H9 (cell line): ENCODE measurements around the gene NAT14. TPM values are rescaled to one million over a fixed set of nuclear protein-coding genes. Genes with fewer than 3 reads are reported as not detected.

Source experiments
- DNase-seq: peaks from one replicate; pipeline ENCODE4 v3.0.0-alpha.2; 2017
- H2AFZ ChIP-seq: one replicate; pipeline ENCODE4 v1.6.1; 2013; ENCODE audit warnings: mild to moderate bottlenecking, low read length, control low read depth, moderate library complexity
- H2AK5ac ChIP-seq: 2 replicates; pipeline ENCODE4 v1.6.1; 2013; ENCODE audit warnings: low read length, control low read depth, mixed read lengths; ENCODE audit not compliant: insufficient read length
- H2BK120ac ChIP-seq: one replicate; pipeline ENCODE4 v1.6.1; 2013; ENCODE audit warnings: low read depth, mild to moderate bottlenecking, low read length, control low read depth, inconsistent platforms; ENCODE audit not compliant: poor library complexity, severe bottlenecking
- H2BK12ac ChIP-seq: 2 replicates; pipeline ENCODE4 v1.6.1; 2013; ENCODE audit warnings: low read length, control low read depth, mixed read lengths, low read depth; ENCODE audit not compliant: insufficient read length
- H2BK15ac ChIP-seq: 2 replicates; pipeline ENCODE4 v1.6.1; 2013; ENCODE audit warnings: low read depth, low read length, control low read depth
- H2BK20ac ChIP-seq: one replicate; pipeline ENCODE4 v1.6.1; 2013; ENCODE audit warnings: low read depth, mild to moderate bottlenecking, low read length, control low read depth, inconsistent platforms; ENCODE audit not compliant: poor library complexity, severe bottlenecking
- H2BK5ac ChIP-seq: 2 replicates; pipeline ENCODE4 v1.6.1; 2013; ENCODE audit warnings: low read length, control low read depth, mixed read lengths; ENCODE audit not compliant: insufficient read length
- H3K14ac ChIP-seq: 2 replicates; pipeline ENCODE4 v1.6.1; 2013; ENCODE audit warnings: low read length, control low read depth; ENCODE audit not compliant: insufficient read depth
- H3K18ac ChIP-seq: 2 replicates; pipeline ENCODE4 v1.6.1; 2013; ENCODE audit warnings: low read depth, mild to moderate bottlenecking, mixed read lengths, low read length, control low read depth; ENCODE audit not compliant: insufficient read length
- H3K23ac ChIP-seq: 2 replicates; pipeline ENCODE4 v1.6.1; 2013; ENCODE audit warnings: low read length, control low read depth, mixed read lengths, low read depth; ENCODE audit not compliant: insufficient read length
- H3K23me2 ChIP-seq: 2 replicates; pipeline ENCODE4 v1.6.1; 2013; ENCODE audit warnings: low read depth, mild to moderate bottlenecking, mixed read lengths, low read length, control low read depth; ENCODE audit not compliant: insufficient read length, poor library complexity, severe bottlenecking
- H3K27ac ChIP-seq: 2 replicates; pipeline ENCODE4 v1.5.1; 2013; ENCODE audit warnings: low read length, control low read depth, mixed read lengths, low read depth; ENCODE audit not compliant: insufficient read length
- H3K27me3 ChIP-seq: 2 replicates; pipeline ENCODE4 v1.6.1; 2013; ENCODE audit warnings: low read length, control low read depth, inconsistent platforms; ENCODE audit not compliant: insufficient read depth
- H3K4ac ChIP-seq: 2 replicates; pipeline ENCODE4 v1.6.1; 2013; ENCODE audit warnings: low read depth, mild to moderate bottlenecking, control low read depth, inconsistent platforms, low read length, moderate library complexity
- H3K4me1 ChIP-seq: 2 replicates; pipeline ENCODE4 v1.6.1; 2013; ENCODE audit warnings: low read length, control low read depth, inconsistent platforms; ENCODE audit not compliant: insufficient read depth
- H3K4me2 ChIP-seq: 2 replicates; pipeline ENCODE4 v1.6.1; 2013; ENCODE audit warnings: low read length, control low read depth, mixed read lengths; ENCODE audit not compliant: insufficient read length, insufficient read depth
- H3K56ac ChIP-seq: 2 replicates; pipeline ENCODE4 v1.6.1; 2013; ENCODE audit warnings: low read depth, mild to moderate bottlenecking, mixed read lengths, low read length, control low read depth; ENCODE audit not compliant: insufficient read length
- H3K79me1 ChIP-seq: 2 replicates; pipeline ENCODE4 v1.6.1; 2013; ENCODE audit warnings: low read depth, mild to moderate bottlenecking, moderate library complexity, low read length, control low read depth, inconsistent platforms; ENCODE audit not compliant: insufficient read depth, poor library complexity, severe bottlenecking
- H3K79me2 ChIP-seq: 2 replicates; pipeline ENCODE4 v1.6.1; 2013; ENCODE audit warnings: low read length, control low read depth, inconsistent platforms; ENCODE audit not compliant: insufficient read depth
- H3K9ac ChIP-seq: 2 replicates; pipeline ENCODE4 v1.6.1; 2013; ENCODE audit warnings: low read length, control low read depth, mixed read lengths; ENCODE audit not compliant: insufficient read length; ENCODE audit errors: extremely low read depth
- H3K9me3 ChIP-seq: one replicate; pipeline ENCODE4 v1.6.1; 2013; ENCODE audit warnings: low read depth, low read length, inconsistent platforms; ENCODE audit not compliant: control insufficient read depth
- H3T11ph ChIP-seq: one replicate; pipeline ENCODE4 v1.6.1; 2013; ENCODE audit warnings: mild to moderate bottlenecking, low read length, control low read depth, inconsistent platforms
- H4K20me1 ChIP-seq: one replicate; pipeline ENCODE4 v1.6.1; 2013; ENCODE audit not compliant: control insufficient read depth, insufficient read length, insufficient read depth
- H4K5ac ChIP-seq: 2 replicates; pipeline ENCODE4 v1.6.1; 2013; ENCODE audit warnings: low read depth, mild to moderate bottlenecking, mixed read lengths, low read length, control low read depth; ENCODE audit not compliant: insufficient read length
- H4K8ac ChIP-seq: replicated peaks from 2 replicates; pipeline ENCODE4 v1.6.1; 2013; ENCODE audit warnings: low read length, control low read depth, mixed read lengths, low read depth; ENCODE audit not compliant: insufficient read length
- H4K91ac ChIP-seq: 2 replicates; pipeline ENCODE4 v1.6.1; 2013; ENCODE audit warnings: low read depth, mild to moderate bottlenecking, moderate library complexity, mixed read lengths, low read length, control low read depth; ENCODE audit not compliant: insufficient read length
- H3K27ac Mint-ChIP-seq, 3 experiments: 2 replicates in 2 of 3; 3 replicates in 1 of 3; pipeline ENCODE4 v1.8.0; 2020 to 2021; ENCODE audit warnings: mixed read lengths in 3 of 3, mild to moderate bottlenecking in 1 of 3, moderate library complexity in 1 of 3
- H3K27me3 Mint-ChIP-seq: 2 replicates; pipeline ENCODE4 v1.8.0; 2021; ENCODE audit warnings: low read depth, mild to moderate bottlenecking, moderate library complexity, mixed read lengths
- H3K36me3 Mint-ChIP-seq, 3 experiments: 2 replicates in 2 of 3; 3 replicates in 1 of 3; pipeline ENCODE4 v1.8.0; 2020 to 2021; ENCODE audit warnings: low read depth in 3 of 3, mixed read lengths in 3 of 3; ENCODE audit not compliant: insufficient read depth in 1 of 3
- H3K4me1 Mint-ChIP-seq, 2 experiments: 2 replicates each; pipeline ENCODE4 v1.8.0; 2020; ENCODE audit warnings: mixed read lengths in 2 of 2
- H3K4me3 Mint-ChIP-seq, 2 experiments: 2 replicates in 1 of 2; 3 replicates in 1 of 2; pipeline ENCODE4 v1.8.0; 2020 to 2021; ENCODE audit warnings: mild to moderate bottlenecking in 2 of 2, mixed read lengths in 2 of 2, moderate library complexity in 1 of 2
- H3K9me3 Mint-ChIP-seq, 2 experiments: 2 replicates in 1 of 2; 3 replicates in 1 of 2; pipeline ENCODE4 v1.8.0; 2020; ENCODE audit warnings: mild to moderate bottlenecking in 2 of 2, mixed read lengths in 2 of 2, moderate library complexity in 1 of 2
- CTCF ChIP-seq: fragments of 200-600 bp; sonication (generic); conservative IDR thresholded peaks from 3 replicates; pipeline ENCODE4 v1.8.0; 2021; ENCODE audit warnings: antibody characterized with exemption, mild to moderate bottlenecking
- WGBS: extraction: QIAGEN DNeasy Blood & Tissue Kit; methylation state at CpG from one replicate; pipeline ENCODE4 v1.1.7; 2013; ENCODE audit warnings: missing lambda C conversion rate, low lambda C conversion rate, mixed read lengths; ENCODE audit not compliant: insufficient read length; ENCODE audit errors: extremely low coverage; 5-methylcytosine and 5-hydroxymethylcytosine counted together
- total RNA-seq: library from RNA; stranded (reverse); gene quantifications from 2 replicates; pipeline ENCODE4 v1.2.1, GENCODE V29; 2021

Gene NAT14
- total RNA-seq, 1 experiment from 2014 or later, result 51.2 TPM

- Histone ChIP-seq H2BK5ac (no peak overlapping the region), H3K23me2 (peaks cover 5% of the 10 kb centered on the region), H3K14ac (no peak overlapping the region; the same call in 1 of the 2 replicates), H3K23ac (no peak overlapping the region), H3K18ac (peak overlapping the region; percentile 17), H3T11ph (no peak overlapping the region), H3K9ac (no peak overlapping the region), H4K5ac (no peak overlapping the region), H3K4me2 (no peak overlapping the region), H3K27ac (no peak overlapping the region), H4K91ac (no peak overlapping the region), H2BK12ac (no peak overlapping the region), H2BK20ac (no peak overlapping the region), H3K79me1 (no peaks in the 10 kb centered on the region), H3K9me3 (no peaks in the 10 kb centered on the region), H2BK120ac (no peak overlapping the region), H3K27me3 (no peaks in the 10 kb centered on the region), H3K79me2 (no peaks in the 10 kb centered on the region), H2BK15ac (no peak overlapping the region), H3K4ac (no peak overlapping the region; the same call in 1 of the 2 replicates), H2AK5ac (no peak overlapping the region), H4K8ac (no peak overlapping the region), H3K56ac (no peak overlapping the region), H3K4me1 (no peaks in the 10 kb centered on the region), H4K20me1 (no peaks in the 10 kb centered on the region), H2AFZ (no peak overlapping the region)
- peaks cover 2% of the 10 kb centered on the region for H3K27me3 Mint-ChIP-seq
- no peak for TF ChIP-seq CTCF
- peak overlapping the region; percentile 16 to 90 (median 76); a peak in 4 of 7 replicates for H3K27ac Mint-ChIP-seq
- DNase-seq, result no peak
- peaks cover 0 to under 1% (median 0%) of the 10 kb centered on the region in 3 experiments; a peak in 3 of 7 replicates for H3K36me3 Mint-ChIP-seq
- H3K9me3 Mint-ChIP-seq, result no peaks in the 10 kb centered on the region
- H3K4me3 Mint-ChIP-seq, result peak overlapping the region in 1 of 2 experiments; percentile 48; a peak in 1 of 5 replicates
- no CpG with 5 or more reads among the region's 16 CpGs for WGBS
- peaks cover 24 to 41% of the 10 kb centered on the region in 2 experiments for H3K4me1 Mint-ChIP-seq
These were observed 11.6 kb upstream of the NAT14 start for GRCh38 chr19:55473225-55474012.
